ENCODE measurements around the gene PHF21B. TPM values are rescaled to one million over a fixed set of nuclear protein-coding genes. Genes with fewer than 3 reads are reported as not detected.

Gene PHF21B
- total and polyA plus RNA-seq, 2 experiments from 2014 or later: 20.6 to 149 TPM

- TF ChIP-seq CTCF (conservative IDR thresholded peaks at IDR 0.05; ENCODE audit: low read depth in 2 of 2) (no peak), ZNF462 (CRISPR knock-in tag; IDR thresholded peaks at IDR 0.05) (no peak)
Measured at GRCh38 chr22:44943701-44944324, 66.0 kb downstream of the PHF21B start (continued).

GRCh38 chr22:44942979-44943700 is 66.7 kb downstream of the PHF21B start:
- Histone ChIP-seq H3K4me3 (no peak overlapping the region), H3K4me1 (ENCODE audit: insufficient read depth) (peaks cover 34% of the 10 kb centered on the region), H3K36me3 (ENCODE audit: insufficient read depth) (no peaks in the 10 kb centered on the region), H3K9me2 (ENCODE audit: insufficient read depth) (no peaks in the 10 kb centered on the region), H3K4me2 (no peak overlapping the region), H4K20me1 (replicated peaks; ENCODE audit: insufficient read depth) (peaks cover 34% of the 10 kb centered on the region), H3K79me2 (replicated peaks; ENCODE audit: insufficient read depth) (no peaks in the 10 kb centered on the region), H3K27me3 (ENCODE audit: insufficient read depth) (no peaks in the 10 kb centered on the region), H2AFZ (no peak overlapping the region), H3K27ac (ENCODE audit: low read depth) (no peak overlapping the region), H3F3A (replicated peaks; ENCODE audit: low read depth) (peaks cover 17% of the 10 kb centered on the region)
- peaks cover 78% of the 10 kb centered on the region for H3K4me1 Mint-ChIP-seq
- H3K9me3 Mint-ChIP-seq: no peaks in the 10 kb centered on the region; the same call in 2 of the 3 replicates
- peaks cover 7% of the 10 kb centered on the region; the same call in 1 of the 3 replicates for H3K36me3 Mint-ChIP-seq (ENCODE audit: low read depth)
- no peak overlapping the region for H3K4me3 Mint-ChIP-seq
- DNase-seq (ENCODE audit: low spot score) (no peak), ATAC-seq (no peak)
- peaks cover 13% of the 10 kb centered on the region for H3K27me3 Mint-ChIP-seq (ENCODE audit: insufficient read depth, low read depth, poor library complexity)
- no peak overlapping the region for H3K27ac Mint-ChIP-seq
- no peak for TF ChIP-seq CTCF (conservative IDR thresholded peaks at IDR 0.05; ENCODE audit: low read depth in 2 of 2)
- no peak for TF ChIP-seq EZH2phosphoT487 (IDR thresholded peaks at IDR 0.05; ENCODE audit: unreplicated experiment)
- no peak for TF ChIP-seq NANOG (IDR thresholded peaks at IDR 0.05; ENCODE audit: borderline replicate concordance)
- no peak for TF ChIP-seq STAT1 (IDR thresholded peaks at IDR 0.05; ENCODE audit: unreplicated experiment)
- TF ChIP-seq REST (IDR thresholded peaks at IDR 0.05; ENCODE audit: unreplicated experiment): no peak
